GM13976 (cell line): Measurements from ENCODE around the gene FAM107B.

Source experiments
- DNase-seq: peaks from one replicate; pipeline ENCODE4 v3.0.0; 2012; ENCODE audit warnings: low spot score
- CTCF ChIP-seq: IDR thresholded peaks from 2 replicates; pipeline ENCODE4 v1.5.1; 2012; ENCODE audit warnings: borderline replicate concordance, mild to moderate bottlenecking; ENCODE audit not compliant: insufficient read depth; ENCODE audit errors: extremely low read depth, missing control alignments, control extremely low read depth
- in situ Hi-C: fragments of 300-500 bp; cut with MboI; formaldehyde crosslinking; loops from one replicate; pipeline ENCODE4 v1.12.0; 2022; ENCODE audit warnings: low sequenced_read_pairs, mixed read lengths, inconsistent platforms; ENCODE audit not compliant: unreplicated experiment

Gene FAM107B

GRCh38 chr10:14566498-14566897 lies 208.2 kb downstream of the FAM107B start:
- in situ Hi-C loops, result no loop called here
- no peak for DNase-seq
- TF ChIP-seq CTCF, result no peak

GRCh38 chr10:14565199-14565598 lies 209.5 kb downstream of the FAM107B start:
- no peak for DNase-seq
- TF ChIP-seq CTCF, result no peak
- in situ Hi-C loops, result no loop called here

GRCh38 chr10:14564268-14564744 lies 210.4 kb downstream of the FAM107B start:
- no peak for DNase-seq
- in situ Hi-C loops, result no loop called here
- no peak for TF ChIP-seq CTCF

- in situ Hi-C loops, result no loop called here
- no peak for DNase-seq
- no peak for TF ChIP-seq CTCF
Observed at GRCh38 chr10:14563359-14563940, 211.2 kb downstream of the FAM107B start.

- DNase-seq, result no peak
- in situ Hi-C loops, result no loop called here
- TF ChIP-seq CTCF, result no peak
Observed at GRCh38 chr10:14563076-14563336, 211.7 kb downstream of the FAM107B start.

DNA sequence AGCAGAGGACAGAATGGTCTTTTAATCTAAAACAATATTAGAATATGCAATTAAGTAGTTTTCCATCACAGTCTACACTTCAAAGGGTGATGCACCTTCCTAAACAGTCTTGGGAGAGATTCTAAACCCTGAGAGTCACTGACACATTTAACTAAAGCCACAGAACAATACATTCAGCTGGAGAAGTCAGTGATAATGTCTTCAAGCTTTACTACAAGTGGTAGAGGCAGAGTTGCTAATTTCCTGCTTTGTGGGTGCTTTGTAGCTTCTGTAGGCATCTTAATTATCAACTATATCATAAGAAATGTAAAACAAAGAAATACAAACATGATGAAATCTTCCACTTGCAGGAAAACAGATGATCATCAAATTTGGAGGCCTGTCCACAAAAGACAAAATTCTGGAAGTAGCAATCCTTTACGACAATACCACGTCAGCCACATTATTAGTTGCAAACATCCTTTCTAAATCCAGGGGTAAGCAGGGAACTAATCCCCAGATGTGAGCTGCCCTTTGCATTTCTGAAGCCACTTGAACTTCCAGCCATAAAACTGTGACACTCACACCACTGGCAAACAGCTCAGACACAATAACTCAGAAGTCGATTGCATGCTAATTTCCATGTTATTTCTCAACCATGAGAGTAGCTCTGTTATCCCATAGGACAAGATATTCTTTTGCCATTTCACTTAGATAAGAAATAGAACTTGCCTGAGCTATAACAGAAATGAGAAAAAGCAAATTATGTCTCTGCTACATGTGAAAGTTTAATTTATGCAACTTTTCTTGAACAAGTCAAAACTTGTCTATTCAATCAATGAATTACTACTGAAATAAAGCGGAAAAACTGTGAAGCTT lies 212.2 kb downstream of the FAM107B start:
- DNase-seq, result no peak
- in situ Hi-C loops, result no loop called here
- no peak for TF ChIP-seq CTCF
